Measurements from ENCODE around the gene IL10RB. TPM values are rescaled to one million over a fixed set of nuclear protein-coding genes. Genes with fewer than 3 reads are reported as not detected.
A peak's percentile ranks its signal among the peaks of the same experiment; 100 is the strongest.

Gene IL10RB
- total RNA-seq, 2 donors from 2014 or later = 17.0 to 18.9 TPM

GRCh38 chr21:33339918-33340317 is 73.8 kb downstream of the IL10RB start:
- Mint-ChIP-seq H3K36me3 (ENCODE audit: low read depth) (peaks cover 6% of the 10 kb centered on the region), H3K4me3 (no peak overlapping the region), H3K4me1 (peaks cover 12% of the 10 kb centered on the region), H3K27me3 (no peaks in the 10 kb centered on the region), H3K27ac (peak overlapping the region; percentile 67)
- ATAC-seq (no peak), DNase-seq (no peak)
- H3K9me3 ChIP-seq (ENCODE audit: control insufficient read depth, low read length, poor library complexity, severe bottlenecking) = no peaks in the 10 kb centered on the region

- DNase-seq (no peak), ATAC-seq (no peak)
- no peaks in the 10 kb centered on the region for H3K9me3 ChIP-seq (ENCODE audit: control insufficient read depth, low read length, poor library complexity, severe bottlenecking)
- Mint-ChIP-seq H3K27ac (peak overlapping the region; percentile 19), H3K36me3 (ENCODE audit: low read depth) (peaks cover 12% of the 10 kb centered on the region), H3K4me1 (peaks cover 19% of the 10 kb centered on the region), H3K4me3 (no peak overlapping the region), H3K27me3 (no peaks in the 10 kb centered on the region)
These were observed 79.6 kb downstream of the IL10RB start for GRCh38 chr21:33345751-33346238.

Other genes starting within 250 kb of the IL10RB start
- not detected for gene OLIG2, start 240.4 kb upstream of the IL10RB start, total RNA-seq
- gene OLIG1, start 196.2 kb upstream of the IL10RB start, total RNA-seq = under 1 TPM in 1 of 2 donors, not detected in 1; 0.50 TPM
- 10 to 100 TPM; 40.5 to 48.1 TPM for gene IFNAR2, start 36.4 kb upstream of the IL10RB start, total RNA-seq
- gene IFNAR1, start 58.6 kb downstream of the IL10RB start, total RNA-seq = 10 to 100 TPM; 16.6 to 27.6 TPM
- gene IFNGR2, start 137.0 kb downstream of the IL10RB start, total RNA-seq = 10 to 100 TPM; 17.9 to 18.7 TPM
- gene TMEM50B, start 213.6 kb downstream of the IL10RB start, total RNA-seq = 10 to 100 TPM; 41.7 to 60.3 TPM
- under 1 TPM in 1 of 2 donors, not detected in 1; 0.47 TPM for gene DNAJC28, start 225.3 kb downstream of the IL10RB start, total RNA-seq